Airway epithelial cell (primary cell): ENCODE measurements around the gene EFCAB12. TPM values are rescaled to one million over a fixed set of nuclear protein-coding genes. Genes with fewer than 3 reads are reported as not detected.

Experiments
- total RNA-seq: library from RNA; depleted of rRNA; stranded (reverse); fragments of >200 nt; gene quantifications from 2 replicates; pipeline ENCODE4 v1.2.3, GENCODE V29; 2015

Gene EFCAB12
- 0.07 TPM in 1 of 2 replicates, not detected in the other for total RNA-seq

GRCh38 chr3:129428376-129429079 lies at the start of gene EFCAB12:
Gene EFCAB12, minus strand, starts transcription at chr3:129428636. Its CDS starts 148 bp downstream, at chr3:129428488.

GRCh38 chr3:129439817-129440617 lies 11.6 kb upstream of the EFCAB12 start, which contains the start of the genes IFT122 and MBD4:
Gene IFT122, plus strand, starts transcription at chr3:129440224. Its CDS starts 107 bp downstream, at chr3:129440331.
Gene MBD4, minus strand, starts transcription at chr3:129439948. Its CDS starts 115 bp downstream, at chr3:129439833.

Other genes starting within 250 kb of the EFCAB12 start
- 313 and 341 TPM in 2 replicates for gene CNBP, start 244.7 kb downstream of the EFCAB12 start, total RNA-seq
- 117 and 128 TPM in 2 replicates for gene COPG1, start 179.0 kb downstream of the EFCAB12 start, total RNA-seq
- 46.8 and 48.3 TPM in 2 replicates for gene HMCES, start 149.8 kb downstream of the EFCAB12 start, total RNA-seq
- gene MBD4, start 11.3 kb upstream of the EFCAB12 start, total RNA-seq, result 19.7 and 20.0 TPM in 2 replicates
- gene IFT122, start 11.6 kb upstream of the EFCAB12 start, total RNA-seq, result 5.9 and 9.5 TPM in 2 replicates
- not detected in 2 replicates for gene RHO, start 100.0 kb upstream of the EFCAB12 start, total RNA-seq
- not detected in 2 replicates for gene H1-8, start 114.5 kb upstream of the EFCAB12 start, total RNA-seq
- 2.3 and 3.3 TPM in 2 replicates for gene PLXND1, start 178.0 kb upstream of the EFCAB12 start, total RNA-seq